Nucleus accumbens (tissue), 56 donors: ENCODE data around the gene KLHDC1.
"Not testable (repeated sequence)": the region's sequence is repeated elsewhere in the genome, so short reads cannot be mapped to it uniquely, and the experiment has no call there.

Source experiments
- DNase-seq, 56 donors: peaks; one replicate each; lab custom pipeline; 2025; lab: John Stamatoyannopoulos, UW

Gene KLHDC1

DNA sequence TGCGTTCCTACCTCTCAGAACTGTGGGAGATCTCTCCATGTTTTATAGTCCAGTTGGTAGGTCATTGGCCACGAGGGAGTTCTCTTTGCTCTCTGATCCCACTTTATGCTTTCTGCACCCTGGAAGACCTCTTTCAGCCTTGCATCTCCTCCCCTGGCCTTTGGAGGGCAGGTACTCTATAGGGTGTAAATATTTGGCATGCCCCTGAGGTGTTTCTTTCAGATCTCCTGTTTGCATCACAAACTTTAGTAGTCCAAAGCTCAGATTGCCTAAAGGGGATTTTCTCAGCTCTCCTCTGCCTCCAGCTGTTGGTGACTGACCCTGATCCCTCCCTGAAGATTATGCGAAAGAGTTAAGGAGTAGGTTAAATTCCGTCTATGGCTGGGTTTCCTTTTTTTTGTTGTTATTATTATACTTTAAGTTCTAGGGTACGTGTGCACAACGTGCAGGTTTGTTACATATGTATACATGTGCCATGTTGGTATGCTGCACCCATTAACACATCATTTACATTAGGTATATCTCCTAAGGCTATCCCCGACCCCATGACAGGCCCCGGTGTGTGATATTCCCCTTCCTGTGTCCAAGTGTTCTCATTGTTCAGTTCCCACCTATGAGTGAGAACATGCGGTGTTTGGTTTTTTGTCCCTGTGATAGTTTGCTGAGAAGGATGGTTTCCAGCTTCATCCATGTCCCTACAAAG lies 29.0 kb downstream of the KLHDC1 start:
- DNase-seq = not testable (repeated sequence)

DNA sequence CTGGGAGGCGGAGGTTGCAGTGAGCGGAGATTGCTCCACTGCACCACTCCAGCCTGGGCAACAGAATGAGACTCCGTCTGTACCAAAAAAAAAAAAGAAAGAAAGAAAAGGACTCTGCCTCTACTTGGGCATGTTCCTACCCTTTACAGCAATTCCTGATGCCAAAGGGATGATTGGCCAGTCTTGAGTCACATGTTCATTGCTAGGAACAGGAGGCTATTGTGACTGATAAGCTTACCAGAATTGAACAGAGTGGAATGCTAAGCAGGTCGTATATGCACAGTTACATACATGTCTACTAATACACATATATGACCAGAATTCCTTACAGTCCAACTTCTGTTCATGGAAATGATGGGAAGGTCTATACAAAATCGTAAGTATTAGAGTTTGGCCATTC lies 34.3 kb downstream of the KLHDC1 start:
- DNase-seq = peak in 1 of 56 donors; percentile 0

DNA sequence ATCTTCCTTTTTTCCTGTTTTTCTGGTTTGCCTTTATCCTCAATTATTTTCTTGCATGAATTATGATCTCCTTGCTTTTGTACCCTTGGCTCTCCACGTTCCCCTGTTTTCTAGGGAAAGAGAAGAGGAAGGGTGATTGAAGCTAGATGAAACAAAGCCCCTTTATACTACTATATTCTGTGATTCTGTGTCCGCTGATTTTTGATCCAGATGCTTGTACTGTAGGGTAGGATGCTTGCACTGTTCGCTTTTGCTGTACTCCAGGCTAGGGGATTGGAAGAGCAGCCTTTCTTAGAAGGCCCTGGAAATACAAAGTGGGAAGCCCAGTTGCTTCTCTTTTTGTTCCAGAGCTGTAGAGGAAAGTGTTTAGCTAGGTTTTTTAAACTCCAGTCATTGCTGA lies 40.0 kb downstream of the KLHDC1 start:
- peak in 6 of 56 donors; percentile 0 to 5 (median 2) for DNase-seq

DNA sequence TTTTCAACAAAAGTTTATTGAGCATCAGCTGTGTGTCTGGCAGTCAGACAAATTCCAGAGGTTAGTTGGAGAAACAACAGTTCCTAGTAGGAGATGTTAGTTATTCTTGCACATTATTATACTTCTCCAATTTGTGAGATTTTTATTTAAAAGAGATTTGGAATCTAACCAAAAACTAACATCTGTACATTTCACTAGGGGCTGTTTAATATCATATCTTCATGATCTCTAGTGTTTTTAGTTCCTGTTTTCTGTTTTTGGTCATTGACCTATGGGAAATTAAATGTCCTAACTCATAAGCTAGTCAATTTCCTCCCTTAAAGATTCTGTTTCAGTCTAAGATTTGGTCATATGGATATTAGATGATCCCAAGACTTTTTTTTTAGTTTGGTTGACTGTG lies 40.9 kb downstream of the KLHDC1 start:
- no peak for DNase-seq

DNA sequence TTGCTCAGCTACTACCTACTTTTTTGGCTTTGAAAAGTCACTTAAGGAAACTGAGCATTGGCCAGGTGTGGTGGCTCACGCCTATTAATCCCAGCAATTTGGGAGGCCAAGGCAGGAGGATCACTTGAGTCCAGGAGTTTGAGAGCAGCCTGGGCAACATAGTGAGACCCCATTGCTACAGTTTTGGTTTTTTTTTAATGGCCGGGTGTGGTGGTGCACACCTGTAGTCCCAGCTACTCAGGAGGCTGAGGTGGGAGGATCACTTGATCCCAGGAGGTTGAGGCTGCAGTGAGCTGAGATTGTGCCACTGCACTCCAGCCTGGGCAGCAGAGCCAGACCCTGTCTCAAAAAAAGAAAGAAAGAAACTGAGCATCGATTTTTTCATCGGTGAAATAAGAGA lies 42.7 kb downstream of the KLHDC1 start:
- not testable (repeated sequence) for DNase-seq

DNA sequence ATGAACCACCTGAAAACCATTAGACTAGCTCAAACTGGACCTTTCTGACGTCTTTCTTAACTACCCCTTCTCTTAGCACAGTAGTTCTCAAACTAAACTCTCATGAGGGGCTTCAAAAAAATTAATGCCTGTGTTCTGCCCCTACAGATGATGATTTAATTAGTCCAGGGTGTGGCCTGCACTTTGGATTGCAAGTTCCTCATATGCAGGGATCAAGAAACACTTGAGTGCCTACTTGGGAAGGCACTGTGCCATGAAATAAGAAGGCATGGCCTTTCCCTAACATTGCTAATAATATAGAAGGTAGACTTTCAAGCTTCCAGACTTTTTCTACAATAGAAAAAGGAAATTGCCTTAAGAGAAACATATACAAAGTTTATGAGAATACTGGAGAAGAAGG lies 52.3 kb downstream of the KLHDC1 start:
- DNase-seq = no peak

DNA sequence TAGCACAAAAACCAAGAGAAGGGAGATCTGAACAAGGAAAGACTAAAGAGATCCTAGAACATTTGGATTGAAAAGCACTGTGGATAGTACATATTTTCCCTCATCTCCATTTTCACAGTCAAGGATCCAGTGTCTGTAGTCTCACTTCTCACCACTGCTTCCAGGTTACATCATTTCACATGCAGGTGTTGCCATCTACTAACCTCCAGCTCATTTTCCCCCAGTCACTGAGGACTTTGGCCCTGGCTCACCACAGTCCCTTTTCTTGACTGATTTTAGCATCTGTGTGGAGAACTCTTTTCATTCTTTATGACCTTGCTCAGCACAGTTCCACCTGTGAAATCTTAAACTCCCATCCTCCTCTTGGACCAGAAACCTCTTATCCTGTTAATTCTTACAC lies 53.6 kb downstream of the KLHDC1 start:
- DNase-seq = not testable (repeated sequence)

DNA sequence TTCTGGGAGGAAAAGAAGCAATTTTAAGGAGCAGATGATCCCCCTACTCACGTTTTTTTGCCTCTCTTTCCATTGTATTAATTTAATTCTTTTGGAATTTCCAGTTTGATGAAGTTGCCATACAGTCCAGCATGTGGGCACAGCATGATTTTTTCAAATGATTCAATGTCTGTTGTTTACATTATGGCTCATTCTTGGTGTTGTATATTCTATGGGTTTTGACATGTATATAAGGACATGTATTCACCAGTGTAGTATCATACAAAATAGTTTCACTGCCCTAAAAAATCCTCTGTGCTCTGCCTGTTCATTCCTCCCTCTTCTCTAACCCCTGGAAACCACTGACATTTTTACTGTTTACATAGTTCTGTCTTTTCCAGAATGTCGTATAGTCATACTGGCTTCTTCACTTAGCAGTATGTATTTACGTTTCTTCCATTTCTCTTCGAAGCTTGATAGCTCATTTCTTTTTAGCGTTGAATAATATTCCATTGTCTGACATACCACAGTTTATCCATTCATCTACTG lies 61.7 kb downstream of the KLHDC1 start:
- DNase-seq = no peak

DNA sequence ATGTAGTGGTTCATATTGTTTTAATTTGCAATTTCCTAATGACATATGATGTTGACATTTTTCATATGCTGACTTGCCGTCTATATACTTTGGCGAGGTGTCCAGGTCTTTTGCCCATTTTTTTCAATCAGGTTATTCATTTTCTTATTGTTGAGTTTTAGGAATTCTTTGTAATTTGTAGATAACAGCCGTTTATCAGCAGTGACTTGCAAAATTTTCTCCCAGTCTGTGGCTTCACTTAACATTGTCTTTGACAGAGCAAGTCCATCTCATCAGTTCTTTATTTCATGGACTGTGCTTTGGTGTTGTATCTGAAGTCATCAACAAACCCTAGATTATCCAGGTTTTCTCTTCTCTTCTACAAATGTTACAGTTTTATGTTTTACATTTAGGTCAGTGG lies 62.5 kb downstream of the KLHDC1 start:
- DNase-seq = no peak

DNA sequence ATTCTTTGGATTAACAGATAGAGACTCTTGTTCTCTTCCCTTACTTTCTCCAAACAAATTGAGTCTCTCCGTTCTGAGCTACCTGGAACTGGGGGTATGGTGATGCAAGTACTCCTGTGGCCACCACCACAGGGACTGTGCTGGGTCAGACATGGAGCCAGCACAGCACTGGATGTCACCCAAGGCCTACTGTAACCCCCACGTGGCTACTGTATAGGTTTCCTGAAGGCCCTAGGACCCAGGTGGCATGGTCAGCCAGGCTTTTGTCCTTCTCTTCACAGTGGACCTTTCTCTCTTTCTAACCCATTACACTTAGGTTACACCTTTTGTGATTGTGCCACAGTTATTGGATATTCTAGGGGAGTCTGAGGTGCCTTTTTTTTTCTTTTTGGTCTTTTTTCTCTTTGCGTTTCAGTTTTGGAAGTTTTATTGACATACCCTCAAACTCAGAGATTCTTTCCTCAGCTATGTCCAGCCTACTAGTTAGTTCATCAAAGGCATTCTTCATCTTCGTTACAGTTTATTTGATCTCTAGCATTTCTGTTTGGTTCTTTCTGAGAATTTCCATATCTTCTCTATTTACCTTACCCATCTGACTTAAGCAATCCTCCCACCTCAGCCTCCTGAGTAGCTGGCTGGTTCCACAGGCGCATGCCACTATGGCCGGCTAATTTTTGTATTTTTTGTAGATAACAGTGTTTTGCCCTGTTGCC lies 69.1 kb downstream of the KLHDC1 start:
- DNase-seq = no peak

DNA sequence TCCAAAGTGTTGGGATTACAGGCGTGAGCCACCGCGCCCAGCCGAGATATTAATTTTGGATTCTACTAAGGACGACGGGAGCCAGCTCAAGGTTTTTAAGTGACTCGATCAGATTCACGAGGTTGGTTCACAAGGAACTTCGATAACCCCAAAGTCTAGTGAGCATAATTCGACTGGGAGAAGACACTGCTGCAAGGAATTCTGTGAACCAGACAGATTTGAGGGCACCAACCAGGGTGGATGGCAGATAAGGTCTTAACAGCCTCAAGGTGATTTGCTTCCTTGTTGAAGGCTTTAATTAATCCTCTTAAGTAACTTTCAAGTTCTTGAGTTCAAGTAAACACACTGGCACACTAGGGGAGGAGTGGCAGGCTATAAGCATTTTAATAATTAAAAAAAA lies 73.9 kb downstream of the KLHDC1 start:
- no peak for DNase-seq

DNA sequence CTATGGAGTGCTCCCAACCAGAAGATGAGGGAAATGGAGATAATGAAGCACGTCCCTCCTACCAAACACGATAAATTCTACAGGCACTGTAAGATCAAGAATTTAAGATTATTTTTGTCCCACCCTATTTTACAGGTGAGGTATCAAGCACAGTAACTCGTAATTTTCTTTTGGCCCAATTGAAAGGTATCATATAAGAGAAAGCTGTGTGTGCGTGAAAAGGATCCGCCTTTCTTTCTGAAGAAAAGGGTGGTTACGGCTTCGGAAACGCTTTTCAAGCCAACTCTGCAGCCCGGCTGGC lies 74.3 kb downstream of the KLHDC1 start:
- no peak for DNase-seq

DNA sequence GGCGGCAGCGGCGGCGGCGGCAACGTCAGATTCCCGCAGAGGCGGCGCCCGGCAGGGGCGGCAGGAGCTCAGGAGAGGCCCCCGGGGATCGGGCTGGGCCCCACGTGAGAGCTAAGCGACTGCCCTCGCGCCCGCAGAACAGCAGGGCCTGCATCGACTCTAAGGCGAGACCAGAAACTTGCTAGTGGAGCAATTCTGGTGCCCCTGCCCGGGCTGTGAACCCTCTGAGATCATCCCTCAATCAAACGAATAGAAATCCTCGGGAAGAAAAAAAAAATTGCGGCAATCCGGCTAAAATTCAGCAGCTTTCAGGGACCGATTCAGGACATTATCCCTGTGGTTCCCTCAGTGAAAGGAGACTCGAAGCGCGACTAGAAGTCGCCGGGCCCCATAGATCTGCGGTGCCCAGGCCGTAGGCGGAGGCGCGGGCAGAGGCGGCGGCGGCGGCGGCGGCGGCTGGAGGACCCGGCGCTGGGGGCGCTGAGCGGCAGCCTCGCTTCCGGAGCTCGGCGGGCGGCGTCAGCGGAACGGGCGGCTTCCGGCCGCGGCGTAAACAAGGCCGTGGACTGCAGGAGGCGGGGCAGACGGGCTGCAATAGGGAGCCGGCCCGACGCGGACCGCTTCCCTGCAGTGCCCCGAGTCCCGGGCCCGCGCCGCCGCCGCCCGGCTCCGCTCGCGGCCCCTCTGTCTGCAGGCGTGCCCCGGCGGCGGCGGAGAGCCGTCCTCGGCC lies 74.8 kb downstream of the KLHDC1 start, which contains the start of gene KLHDC2:
KLHDC2 (plus strand) TSS at position 583 of the 730 bp plus-strand sequence. CDS start 316 bp downstream, outside the sequence.
- DNase-seq = peak in 55 of 56 donors; percentile 6 to 90 (median 77)

DNA sequence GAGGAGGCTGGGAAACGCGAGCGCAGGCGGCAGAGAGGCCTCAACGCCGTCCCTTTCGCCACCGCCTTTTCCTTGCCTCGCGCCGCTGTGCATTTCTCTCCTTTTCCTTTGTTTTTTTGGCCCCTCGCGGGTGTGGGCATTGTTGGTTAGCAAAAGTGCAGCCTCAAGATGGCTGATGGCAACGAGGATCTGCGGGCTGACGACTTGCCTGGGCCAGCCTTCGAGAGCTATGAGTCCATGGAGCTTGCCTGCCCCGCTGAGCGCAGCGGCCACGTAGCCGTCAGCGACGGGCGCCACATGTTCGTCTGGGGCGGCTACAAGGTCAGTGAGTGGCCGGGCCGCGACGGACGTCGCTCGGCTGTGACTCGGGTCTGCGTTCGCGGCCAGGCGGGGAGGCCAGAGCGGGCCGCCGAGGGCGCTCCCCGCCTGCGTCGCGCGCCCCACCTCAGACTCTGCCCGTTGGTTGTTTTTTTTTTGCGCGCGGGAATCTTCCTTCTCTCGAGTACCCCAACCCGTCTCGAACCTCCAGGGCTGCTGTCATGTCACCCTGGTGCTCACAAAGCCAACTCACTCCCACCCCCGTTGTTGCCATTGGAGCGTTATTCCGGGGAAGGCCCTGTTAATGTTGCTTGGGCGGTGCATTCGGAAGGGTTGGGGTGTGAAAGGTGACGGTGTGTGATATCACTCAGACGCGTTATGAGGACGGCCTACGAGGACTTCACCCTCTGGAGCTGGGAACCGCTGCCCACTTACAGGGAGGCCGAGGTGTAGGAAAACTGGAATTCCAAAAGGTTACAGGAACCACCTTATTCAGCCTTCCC lies 75.6 kb downstream of the KLHDC1 start:
- DNase-seq = peak in 54 of 56 donors; percentile 3 to 73 (median 49)

DNA sequence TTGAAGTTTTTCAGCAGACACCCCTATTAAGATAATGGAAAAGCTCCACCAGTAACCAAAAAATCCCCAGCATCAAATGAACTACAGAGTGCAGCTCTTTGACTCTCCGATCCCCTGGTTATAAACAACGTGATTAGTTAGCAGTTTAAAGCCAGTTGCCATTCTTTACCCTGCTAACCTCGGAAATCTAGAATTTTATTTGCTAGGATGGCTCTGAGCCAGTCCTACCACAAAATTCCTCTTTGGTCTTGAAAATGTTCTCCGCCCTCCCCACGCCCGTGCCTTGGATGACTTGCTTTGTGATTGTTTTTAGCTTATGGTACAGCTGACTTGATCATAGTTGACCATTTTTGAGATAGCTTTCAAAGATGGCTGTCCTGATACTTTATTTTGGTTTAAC lies 76.3 kb downstream of the KLHDC1 start:
- peak in 1 of 56 donors; percentile 0 for DNase-seq

DNA sequence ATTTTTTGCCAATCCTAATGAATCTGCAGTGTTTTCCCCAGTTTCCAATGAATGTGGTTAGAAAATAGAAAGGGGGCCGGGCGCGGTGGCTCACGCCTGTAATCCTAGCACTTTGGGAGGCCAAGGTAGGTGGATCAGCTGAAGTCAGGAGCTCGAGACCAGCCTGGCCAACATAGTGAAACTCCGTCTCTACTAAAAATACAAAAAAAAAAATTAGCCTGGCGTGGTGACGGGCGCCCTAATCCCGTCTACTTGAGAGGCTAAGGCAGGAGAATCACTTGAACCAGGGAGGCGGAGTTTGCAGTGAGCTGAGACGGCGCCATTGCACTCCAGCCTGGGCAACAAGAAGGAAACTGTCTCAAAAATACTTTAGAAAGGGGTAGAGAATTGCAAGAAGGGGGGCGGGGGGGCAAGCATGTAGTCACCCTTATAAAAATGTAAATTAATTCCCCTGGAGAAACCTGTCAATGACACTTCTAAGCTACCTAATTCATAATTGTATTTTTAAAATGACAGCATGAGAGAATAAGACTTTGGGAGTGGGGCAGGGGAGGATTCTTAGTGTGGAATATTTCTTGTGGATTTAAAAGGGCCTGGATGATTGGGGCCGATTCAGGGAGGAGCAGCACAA lies 76.8 kb downstream of the KLHDC1 start:
- DNase-seq = no peak

DNA sequence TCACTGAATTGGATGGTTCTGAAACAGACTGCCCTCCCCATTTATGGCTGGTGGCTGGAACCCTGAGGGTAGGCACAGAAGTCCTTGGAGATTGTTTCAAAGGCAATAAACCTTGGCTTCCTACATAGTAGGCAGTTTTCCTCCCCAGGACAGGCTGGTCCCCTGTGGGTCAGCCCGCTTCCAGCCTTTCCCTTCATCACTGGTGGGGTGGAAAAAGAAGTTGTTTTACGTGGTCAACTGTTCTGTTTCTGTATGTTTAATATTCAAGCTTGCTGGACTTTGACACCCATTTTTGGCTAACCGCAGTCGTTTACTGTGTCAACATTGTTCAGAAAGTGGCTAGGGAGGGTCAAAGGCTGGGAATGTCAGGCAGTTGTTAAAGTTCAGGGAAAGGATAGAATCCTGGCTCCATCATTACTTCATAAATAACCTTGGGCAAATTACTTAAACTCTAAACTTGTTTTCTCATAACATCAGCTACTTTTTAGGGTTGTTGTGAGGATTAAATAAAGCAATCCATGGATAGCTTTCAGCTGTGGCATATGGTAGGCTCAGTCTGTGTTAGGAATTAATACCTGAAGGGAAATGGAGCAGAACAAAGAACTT lies 77.4 kb downstream of the KLHDC1 start:
- no peak for DNase-seq

DNA sequence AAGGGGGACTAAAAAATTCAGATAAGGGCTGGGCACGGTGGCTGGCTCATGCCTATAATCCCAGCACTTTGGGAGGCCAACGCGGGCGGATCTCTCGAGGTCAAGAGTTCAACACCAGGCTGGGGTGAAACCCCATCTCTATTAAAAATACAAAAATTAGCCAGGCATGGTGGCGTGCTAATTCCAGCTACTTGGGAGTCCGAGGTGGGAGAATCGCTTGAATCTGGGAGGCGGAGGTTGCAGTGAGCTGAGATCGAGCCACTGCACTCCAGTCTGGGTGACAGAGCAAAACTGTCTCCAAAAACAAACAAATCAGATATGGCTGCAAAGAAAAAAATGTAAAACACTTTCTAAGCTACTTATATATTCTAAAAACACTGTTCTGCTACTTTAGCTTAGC lies 78.8 kb downstream of the KLHDC1 start:
- DNase-seq = not testable (repeated sequence)

DNA sequence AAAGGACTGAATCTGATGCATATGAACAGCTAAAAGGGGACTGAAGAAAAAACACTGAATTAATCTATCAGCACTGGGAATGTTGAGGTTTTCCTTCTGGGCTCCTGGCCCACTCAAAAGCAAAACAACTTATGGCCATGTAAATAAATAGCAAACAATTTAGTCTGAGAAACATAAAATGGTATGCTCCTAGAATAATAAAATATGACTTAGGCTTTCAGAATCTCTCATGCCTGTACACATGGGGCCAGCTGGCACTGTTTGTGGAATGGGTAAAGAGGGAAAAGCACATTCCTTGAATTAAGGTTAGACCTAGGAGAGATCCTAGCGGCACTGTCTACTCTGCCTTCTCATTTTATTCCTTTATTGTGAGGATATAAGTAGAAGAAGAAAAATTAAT lies 81.2 kb downstream of the KLHDC1 start:
- DNase-seq = no peak

DNA sequence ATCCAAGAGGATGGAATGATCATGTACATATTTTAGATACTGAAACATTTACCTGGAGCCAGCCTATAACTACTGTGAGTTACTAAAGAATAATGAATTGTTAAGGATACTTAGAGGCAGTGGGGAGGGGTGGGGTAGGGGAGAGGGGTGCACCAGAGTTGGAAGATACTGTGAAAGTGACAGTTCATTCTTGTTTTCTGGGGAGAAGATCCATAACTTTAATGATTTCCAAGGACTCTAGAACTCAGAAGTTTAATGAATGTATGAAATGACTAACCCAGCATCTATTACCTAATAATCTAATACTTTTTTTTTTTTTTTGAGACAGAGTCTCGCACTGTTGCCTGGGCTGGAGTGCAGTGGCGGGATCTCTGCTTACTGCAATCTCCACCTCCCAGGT lies 85.5 kb downstream of the KLHDC1 start:
- no peak for DNase-seq
